HCT116 (cell line): ENCODE results near the gene SYT7. TPM values are rescaled to one million over a fixed set of nuclear protein-coding genes. Genes with fewer than 3 reads are reported as not detected.

ENCODE experiments used
- ATAC-seq: fragments of 200-7000 bp; cut with Tn5 transposase; 2 replicates; pipeline ENCODE4 v1.9.1; 2020; ENCODE audit warnings: mild to moderate bottlenecking, moderate library complexity
- BruUV-seq: library from RNA; stranded (reverse); fragments of 400-500 nt; replicated peaks from 2 replicates; lab custom pipeline; 2021; lab: Mats Ljungman, UMichigan
- CTCF ChIA-PET: fragments of 300-600 bp; sonication (Branson Sonifier 250); formaldehyde crosslinking; loops from one replicate; lab custom pipeline; 2021; ENCODE audit warnings: antibody characterized with exemption; lab: Charles Lee
- POLR2A ChIA-PET: fragments of 300-600, 350-600 bp; sonication (Branson Sonifier 250); formaldehyde crosslinking; loops from one replicate; lab custom pipeline; 2021; ENCODE audit warnings: antibody characterized with exemption; lab: Charles Lee
- RAD21 ChIA-PET, 2 experiments: fragments of 300-600 bp; sonication (Branson Sonifier 250); formaldehyde crosslinking; loops; one replicate each; lab custom pipeline; 2023; ENCODE audit warnings: low total read pairs in 2 of 2; ENCODE audit not compliant: uncharacterized antibody in 2 of 2, unreplicated experiment in 2 of 2, low non-redundant PET in 1 of 2; lab: Charles Lee
- DNase-seq: peaks from one replicate; pipeline ENCODE4 v3.0.0-alpha.2; 2010; ENCODE audit warnings: low read depth, low spot score
- H2AFZ ChIP-seq: fragments of 200-600 bp; shearing (Covaris generic), sonication (generic); 2 replicates; pipeline ENCODE4 v1.6.1; 2017; ENCODE audit warnings: low read depth, mixed run types, mixed read lengths, antibody characterized with exemption, low read length; ENCODE audit not compliant: poor library complexity, severe bottlenecking
- H3K27ac ChIP-seq: 2 replicates; pipeline ENCODE4 v1.5.1; 2012; ENCODE audit warnings: low read depth, low read length
- H3K27me3 ChIP-seq: fragments of 200-600 bp; sonication (generic); 2 replicates; pipeline ENCODE4 v1.6.1; 2016; ENCODE audit warnings: mixed run types, low read length, mixed read lengths; ENCODE audit not compliant: insufficient read depth
- H3K36me3 ChIP-seq, 2 experiments: fragments of 200-500 bp in 1 of 2; fragments of 200-600 bp in 1 of 2; sonication (Bioruptor generic) in 1 of 2; sonication (generic) in 1 of 2; 2 replicates each; pipeline versions ENCODE4 v1.5.1 to v1.6.1; 2014 to 2016; ENCODE audit warnings: low read length in 2 of 2, inconsistent platforms in 1 of 2, mixed read lengths in 1 of 2, mixed run types in 1 of 2; ENCODE audit not compliant: insufficient read depth in 2 of 2, control insufficient read depth in 1 of 2
- H3K4me1 ChIP-seq, 2 experiments: fragments of 200-600 bp in 1 of 2; sonication (generic) in 1 of 2; 2 replicates each; pipeline versions ENCODE4 v1.5.1 to v1.6.1; 2012 to 2017; ENCODE audit warnings: low read length in 2 of 2, inconsistent platforms in 1 of 2, mild to moderate bottlenecking in 1 of 2, mixed read lengths in 1 of 2, mixed run types in 1 of 2, moderate library complexity in 1 of 2; ENCODE audit not compliant: insufficient read depth in 2 of 2, control insufficient read depth in 1 of 2
- H3K4me2 ChIP-seq: fragments of 200-600 bp; sonication (generic); 2 replicates; pipeline ENCODE4 v1.6.1; 2017; ENCODE audit warnings: mixed run types, low read length, mixed read lengths
- H3K4me3 ChIP-seq, 2 experiments: fragments of 200-600 bp in 1 of 2; sonication (generic) in 1 of 2; replicated peaks in 1 of 2; 2 replicates each; pipeline ENCODE4 v1.5.1; 2011 to 2016; ENCODE audit warnings: low read length in 2 of 2, control low read depth in 1 of 2, low read depth in 1 of 2, mild to moderate bottlenecking in 1 of 2, mixed read lengths in 1 of 2, mixed run types in 1 of 2
- H3K79me2 ChIP-seq: fragments of 200-600 bp; sonication (generic); 2 replicates; pipeline ENCODE4 v1.6.1; 2017; ENCODE audit warnings: mild to moderate bottlenecking, mixed run types, low read length, moderate library complexity, mixed read lengths; ENCODE audit not compliant: insufficient read depth
- H3K9ac ChIP-seq: fragments of 200-600 bp; sonication (generic); 2 replicates; pipeline ENCODE4 v1.6.1; 2016; ENCODE audit warnings: low read length, mixed read lengths
- H3K9me2 ChIP-seq: fragments of 200-600 bp; sonication (generic), shearing (Covaris generic); 2 replicates; pipeline ENCODE4 v1.6.1; 2017; ENCODE audit warnings: mixed run types, mild to moderate bottlenecking, moderate library complexity; ENCODE audit not compliant: insufficient read depth
- H3K9me3 ChIP-seq, 2 experiments: fragments of 200-500 bp in 1 of 2; fragments of 200-600 bp in 1 of 2; sonication (Bioruptor generic) in 1 of 2; sonication (generic) in 1 of 2; 2 replicates each; pipeline ENCODE4 v1.6.1; 2014 to 2017; ENCODE audit warnings: low read length in 2 of 2, mixed read lengths in 2 of 2, inconsistent platforms in 1 of 2, low read depth in 1 of 2, mild to moderate bottlenecking in 1 of 2, mixed run types in 1 of 2, moderate library complexity in 1 of 2; ENCODE audit not compliant: control insufficient read depth in 1 of 2, insufficient read depth in 1 of 2
- H4K20me1 ChIP-seq: fragments of 200-600 bp; sonication (generic), shearing (Covaris generic); 2 replicates; pipeline ENCODE4 v1.6.1; 2017; ENCODE audit warnings: mixed run types, mild to moderate bottlenecking, moderate library complexity; ENCODE audit not compliant: insufficient read depth
- CBX3 ChIP-seq: IDR thresholded peaks from 2 replicates; pipeline ENCODE4 v1.6.1; 2012; ENCODE audit warnings: low read depth
- CEBPB ChIP-seq: IDR thresholded peaks from 2 replicates; pipeline ENCODE4 v1.6.1; 2012; ENCODE audit warnings: low read depth
- ELF1 ChIP-seq: IDR thresholded peaks from 2 replicates; pipeline ENCODE4 v1.6.1; 2012; ENCODE audit warnings: low read depth, borderline replicate concordance
- EZH2 ChIP-seq: fragments of 200-600 bp; sonication (generic); IDR thresholded peaks from 2 replicates; pipeline ENCODE4 v1.6.1; 2017; ENCODE audit warnings: antibody characterized with exemption, mixed run types
- EZH2phosphoT487 ChIP-seq: fragments of 200-600 bp; IDR thresholded peaks from 2 replicates; pipeline ENCODE4 v1.6.1; 2018; ENCODE audit warnings: antibody characterized with exemption, borderline replicate concordance
- FOSL1 ChIP-seq: IDR thresholded peaks from 2 replicates; pipeline ENCODE4 v1.6.1; 2012; ENCODE audit warnings: low read depth
- JUND ChIP-seq: IDR thresholded peaks from 2 replicates; pipeline ENCODE4 v1.6.1; 2012
- POLR2A ChIP-seq: IDR thresholded peaks from 2 replicates; pipeline ENCODE4 v1.7.0; 2011; ENCODE audit warnings: borderline replicate concordance; ENCODE audit not compliant: insufficient read depth, insufficient read length; ENCODE audit errors: extremely low read depth
- POLR2AphosphoS5 ChIP-seq: IDR thresholded peaks from 2 replicates; pipeline ENCODE4 v1.6.1; 2011; ENCODE audit warnings: mild to moderate bottlenecking, low read depth, low read length, moderate library complexity
- RAD21 ChIP-seq: IDR thresholded peaks from 2 replicates; pipeline ENCODE4 v1.6.1; 2012; ENCODE audit warnings: low read depth, mild to moderate bottlenecking
- SIN3A ChIP-seq: IDR thresholded peaks from 2 replicates; pipeline ENCODE4 v1.6.1; 2012; ENCODE audit warnings: low read depth
- SP1 ChIP-seq: IDR thresholded peaks from 2 replicates; pipeline ENCODE4 v1.6.1; 2012; ENCODE audit warnings: low read depth
- SRF ChIP-seq: IDR thresholded peaks from 2 replicates; pipeline ENCODE4 v1.6.1; 2012; ENCODE audit warnings: low read depth
- TCF7L2 ChIP-seq: IDR thresholded peaks from 2 replicates; pipeline ENCODE4 v1.7.0; 2011; ENCODE audit warnings: borderline replicate concordance, inconsistent platforms; ENCODE audit not compliant: insufficient read depth, insufficient read length; ENCODE audit errors: extremely low read depth
- YY1 ChIP-seq: IDR thresholded peaks from 2 replicates; pipeline ENCODE4 v1.6.1; 2011; ENCODE audit warnings: low read length, low read depth, moderate library complexity, mild to moderate bottlenecking; ENCODE audit not compliant: insufficient replicate concordance; ENCODE audit errors: extremely low read depth
- ZFX ChIP-seq: fragments of 450-650 bp; IDR thresholded peaks from 2 replicates; pipeline ENCODE4 v1.6.1; 2017
- ZNF274 ChIP-seq: fragments of 200-500 bp; sonication (Bioruptor generic); IDR thresholded peaks from 2 replicates; pipeline ENCODE4 v1.6.1; 2014; ENCODE audit warnings: mild to moderate bottlenecking, low read depth, low read length, inconsistent platforms
- intact Hi-C: fragments of 100-400 bp; cut with micrococcal nuclease; formaldehyde crosslinking; loops from 2 replicates; pipeline ENCODE4 v1.10.0; 2022
- total RNA-seq: library from RNA; stranded (reverse); gene quantifications from one replicate; pipeline ENCODE4 v1.2.1, GENCODE V29; 2021; ENCODE audit not compliant: unreplicated experiment
- TF ChIP-seq, protein P1 (sequence below): IDR thresholded peaks from 2 replicates; pipeline ENCODE4 v1.6.1; 2011; ENCODE audit warnings: mild to moderate bottlenecking, low read length, moderate library complexity; ENCODE audit not compliant: insufficient replicate concordance; ENCODE audit errors: extremely low read depth
- TF ChIP-seq, protein P2 (sequence below): IDR thresholded peaks from 2 replicates; pipeline ENCODE4 v1.6.1; 2012

SYT7 gene
- total RNA-seq, 1 experiment from 2014 or later: 27.4 TPM

GRCh38 chr11:61538636-61538961 lies 42.3 kb downstream of the SYT7 start:
- no TSS peak for BruUV-seq
- CTCF ChIA-PET: no interaction called here
- RAD21 ChIA-PET: no interaction called here

More at GRCh38 chr11:61538636-61538961, 42.3 kb downstream of the SYT7 start:
- H3K9ac ChIP-seq: no peak overlapping the region
- no peak overlapping the region for H2AFZ ChIP-seq
- H4K20me1 ChIP-seq: no peaks in the 10 kb centered on the region
- no peak for DNase-seq
- POLR2A ChIA-PET: no interaction called here
- H3K9me2 ChIP-seq: no peaks in the 10 kb centered on the region
- no peak for TF ChIP-seq EZH2
- no peak for TF ChIP-seq ZFX
- TF ChIP-seq EZH2phosphoT487: no peak
- TF ChIP-seq, protein P1, sequence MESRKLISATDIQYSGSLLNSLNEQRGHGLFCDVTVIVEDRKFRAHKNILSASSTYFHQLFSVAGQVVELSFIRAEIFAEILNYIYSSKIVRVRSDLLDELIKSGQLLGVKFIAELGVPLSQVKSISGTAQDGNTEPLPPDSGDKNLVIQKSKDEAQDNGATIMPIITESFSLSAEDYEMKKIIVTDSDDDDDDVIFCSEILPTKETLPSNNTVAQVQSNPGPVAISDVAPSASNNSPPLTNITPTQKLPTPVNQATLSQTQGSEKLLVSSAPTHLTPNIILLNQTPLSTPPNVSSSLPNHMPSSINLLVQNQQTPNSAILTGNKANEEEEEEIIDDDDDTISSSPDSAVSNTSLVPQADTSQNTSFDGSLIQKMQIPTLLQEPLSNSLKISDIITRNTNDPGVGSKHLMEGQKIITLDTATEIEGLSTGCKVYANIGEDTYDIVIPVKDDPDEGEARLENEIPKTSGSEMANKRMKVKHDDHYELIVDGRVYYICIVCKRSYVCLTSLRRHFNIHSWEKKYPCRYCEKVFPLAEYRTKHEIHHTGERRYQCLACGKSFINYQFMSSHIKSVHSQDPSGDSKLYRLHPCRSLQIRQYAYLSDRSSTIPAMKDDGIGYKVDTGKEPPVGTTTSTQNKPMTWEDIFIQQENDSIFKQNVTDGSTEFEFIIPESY: no peak
- TF ChIP-seq SRF: no peak
- no peak for TF ChIP-seq CBX3
- no peak for TF ChIP-seq ELF1
- TF ChIP-seq YY1: no peak
- TF ChIP-seq, protein P2, sequence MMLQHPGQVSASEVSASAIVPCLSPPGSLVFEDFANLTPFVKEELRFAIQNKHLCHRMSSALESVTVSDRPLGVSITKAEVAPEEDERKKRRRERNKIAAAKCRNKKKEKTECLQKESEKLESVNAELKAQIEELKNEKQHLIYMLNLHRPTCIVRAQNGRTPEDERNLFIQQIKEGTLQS: no peak
- no peak for TF ChIP-seq RAD21
- TF ChIP-seq SP1: no peak
- TF ChIP-seq FOSL1: no peak
- no peak for TF ChIP-seq SIN3A
- no peak for TF ChIP-seq CEBPB
- no peak for TF ChIP-seq ZNF274
- no peak for TF ChIP-seq POLR2A
- TF ChIP-seq POLR2AphosphoS5: no peak
- TF ChIP-seq TCF7L2: no peak
- no peak for TF ChIP-seq JUND
- H3K9me3 ChIP-seq: no peaks in the 10 kb centered on the region
- H3K27me3 ChIP-seq: no peaks in the 10 kb centered on the region
- H3K4me1 ChIP-seq: peaks cover 6 to 18% of the 10 kb centered on the region in 2 experiments
- H3K27ac ChIP-seq: no peak overlapping the region
- no peaks in the 10 kb centered on the region for H3K36me3 ChIP-seq
- no peak overlapping the region for H3K4me2 ChIP-seq
- intact Hi-C loops: no loop called here
- no peak overlapping the region for H3K4me3 ChIP-seq
- ATAC-seq: no peak
- no peaks in the 10 kb centered on the region for H3K79me2 ChIP-seq
